ENCODE results near the gene RPS6KA2.

- TF ChIP-seq CTCF (IDR thresholded peaks at IDR 0.05) (no peak), POLR2A (IDR thresholded peaks at IDR 0.05) (no peak)
Observed at GRCh38 chr6:166365806-166366205, 261.2 kb downstream of the RPS6KA2 start.

Measured in Peyer's patch (tissue), 4 donors.